Measurements from ENCODE around the gene PLXNA2.

DNA sequence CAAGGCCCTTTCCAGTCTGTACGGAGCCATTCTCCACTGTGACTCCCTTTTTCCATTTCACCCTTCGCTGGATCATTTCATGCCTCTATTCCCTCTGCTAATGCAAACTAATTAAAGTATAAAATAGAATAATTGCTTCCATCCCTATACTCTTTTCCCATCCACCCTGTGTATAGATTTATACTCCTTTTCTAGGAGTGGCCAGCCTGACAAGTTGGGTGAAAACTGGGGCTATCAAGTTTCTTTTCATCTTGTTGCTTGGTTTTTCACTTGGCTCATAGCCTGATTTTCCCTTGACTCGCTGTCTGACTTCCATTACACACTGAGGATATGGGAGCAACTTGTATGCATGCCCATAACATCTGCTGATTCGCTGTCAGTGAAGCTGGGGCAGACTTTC is 107.0 kb downstream of the PLXNA2 start:
- no peak for TF ChIP-seq CTCF (IDR thresholded peaks at IDR 0.05)
- TF ChIP-seq POLR2A (IDR thresholded peaks at IDR 0.05) = no peak
